IPS-NIHi11 (cell line): ENCODE data around the gene BHLHE23.

Source experiments
- DNase-seq: peaks from one replicate; pipeline ENCODE4 v3.0.0; 2012; ENCODE audit warnings: mixed read lengths, low spot score

Gene BHLHE23

GRCh38 chr20:62991196-62991807 is 15.5 kb downstream of the BHLHE23 start:
- DNase-seq: no peak

GRCh38 chr20:62990306-62990825 is 16.4 kb downstream of the BHLHE23 start:
- DNase-seq: no peak

GRCh38 chr20:62989201-62989601 is 17.6 kb downstream of the BHLHE23 start:
- no peak for DNase-seq

GRCh38 chr20:62987114-62987513 is 19.6 kb downstream of the BHLHE23 start:
- DNase-seq: no peak

- no peak for DNase-seq
Observed at GRCh38 chr20:62986257-62986800, 20.4 kb downstream of the BHLHE23 start.

- DNase-seq: no peak
Observed at GRCh38 chr20:62985444-62985778, 21.4 kb downstream of the BHLHE23 start.

- no peak for DNase-seq
Observed at GRCh38 chr20:62984666-62985443, 21.9 kb downstream of the BHLHE23 start.

- no peak for DNase-seq
Observed at GRCh38 chr20:62983210-62983609, 23.6 kb downstream of the BHLHE23 start.

- DNase-seq: no peak
Observed at GRCh38 chr20:62982124-62983075, 24.4 kb downstream of the BHLHE23 start.

GRCh38 chr20:62980970-62981369 is 25.8 kb downstream of the BHLHE23 start:
- DNase-seq: no peak

GRCh38 chr20:62980380-62980960 is 26.3 kb downstream of the BHLHE23 start:
- DNase-seq: no peak

- DNase-seq: no peak
Observed at GRCh38 chr20:62979876-62980373, 26.8 kb downstream of the BHLHE23 start.

GRCh38 chr20:62979310-62979709 is 27.5 kb downstream of the BHLHE23 start:
- DNase-seq: no peak

GRCh38 chr20:62978561-62978943 is 28.2 kb downstream of the BHLHE23 start:
- DNase-seq: no peak

GRCh38 chr20:62977613-62978560 is 28.9 kb downstream of the BHLHE23 start:
- DNase-seq: peak; percentile 50

GRCh38 chr20:62976886-62977285 is 29.9 kb downstream of the BHLHE23 start:
- DNase-seq: no peak

GRCh38 chr20:62975812-62976508 is 30.8 kb downstream of the BHLHE23 start:
- no peak for DNase-seq

- no peak for DNase-seq
Observed at GRCh38 chr20:62975251-62975760, 31.5 kb downstream of the BHLHE23 start.
